ENCODE data around the gene KIF26B.

GRCh38 chr1:245209658-245210435 lies 55.1 kb downstream of the KIF26B start:
- TF ChIP-seq CTCF (IDR thresholded peaks at IDR 0.05) (no peak), POLR2A (IDR thresholded peaks at IDR 0.05) (no peak)
